Measurements from ENCODE around the gene REV1.
"Not testable (repeated sequence)": the region's sequence is repeated elsewhere in the genome, so short reads cannot be mapped to it uniquely, and the experiment has no call there.

The REV1 gene

GRCh38 chr2:99356853-99357252 lies 133.0 kb downstream of the REV1 start:
- no peak for DNase-seq (ENCODE audit: low read depth)
- TF ChIP-seq CTCF (IDR thresholded peaks at IDR 0.05; ENCODE audit: low read depth, low read length, missing control alignments), result no peak
- in situ Hi-C loops (cut with HindIII; ENCODE audit: low sequenced_read_pairs), result no loop called here
- H3K4me3 ChIP-seq (ENCODE audit: low read depth, low read length), result no peak overlapping the region

- in situ Hi-C loops (cut with HindIII; ENCODE audit: low sequenced_read_pairs); H3K4me3 ChIP-seq (ENCODE audit: low read depth, low read length); DNase-seq (ENCODE audit: low read depth): not testable (repeated sequence)
These were observed 135.0 kb downstream of the REV1 start for GRCh38 chr2:99354825-99355224.

- no peak for TF ChIP-seq CTCF (IDR thresholded peaks at IDR 0.05; ENCODE audit: low read depth, low read length, missing control alignments)
- no peak overlapping the region for H3K4me3 ChIP-seq (ENCODE audit: low read depth, low read length)
- in situ Hi-C loops (cut with HindIII; ENCODE audit: low sequenced_read_pairs), result no loop called here
- DNase-seq (ENCODE audit: low read depth), result no peak
These were observed 135.7 kb downstream of the REV1 start for GRCh38 chr2:99354070-99354469.

Data from astrocyte of the cerebellum (primary cell).